Psoas muscle (tissue), 8 donors: ENCODE measurements around the gene STAC3. TPM values are rescaled to one million over a fixed set of nuclear protein-coding genes. Genes with fewer than 3 reads are reported as not detected.
A peak's percentile ranks its signal among the peaks of the same experiment; 100 is the strongest.

ENCODE experiments used
- ATAC-seq, 4 donors: fragments of 200-7000 bp; cut with Tn5 transposase; one replicate each; pipeline ENCODE4 v1.9.1; 2020; ENCODE audit warnings: moderate library complexity in 3 of 4, mild to moderate bottlenecking in 2 of 4
- DNase-seq, 2 donors: peaks; one replicate each; pipeline ENCODE4 v3.0.0-alpha.2; 2020
- H3K27ac ChIP-seq: fragments of 200-600 bp; one replicate; pipeline ENCODE4 v1.8.0; 2022
- H3K27me3 ChIP-seq, 3 donors: fragments of 200-600 bp in 1 of 3; one replicate each; pipeline versions ENCODE4 v1.6.1 to v1.8.0; 2013 to 2022; ENCODE audit warnings: low read length in 2 of 3, mild to moderate bottlenecking in 2 of 3, moderate library complexity in 1 of 3; ENCODE audit not compliant: insufficient read depth in 3 of 3
- H3K36me3 ChIP-seq, 2 donors: fragments of 200-600 bp in 1 of 2; one replicate each; pipeline versions ENCODE4 v1.6.1 to v1.8.0; 2013 to 2022; ENCODE audit warnings: low read depth in 1 of 2, mild to moderate bottlenecking in 1 of 2, moderate library complexity in 1 of 2; ENCODE audit not compliant: insufficient read depth in 1 of 2
- H3K4me1 ChIP-seq: fragments of 200-600 bp; one replicate; pipeline ENCODE4 v1.8.0; 2022
- H3K4me3 ChIP-seq: fragments of 200-600 bp; one replicate; pipeline ENCODE4 v1.8.0; 2022; ENCODE audit warnings: mild to moderate bottlenecking
- H3K9me3 ChIP-seq: fragments of 200-600 bp; one replicate; pipeline ENCODE4 v1.8.0; 2022
- WGBS, 3 donors: extraction: QIAGEN DNeasy Blood & Tissue Kit; methylation state at CpG; one replicate each; pipeline versions ENCODE4 v1.1.6 to v1.1.7; 2013; 5-methylcytosine and 5-hydroxymethylcytosine counted together
- intact Hi-C, 2 donors: fragments of 100-400 bp; cut with DNase I; formaldehyde crosslinking; loops; one replicate each; pipeline versions ENCODE4 v1.11.0 to v1.14.2; 2022
- polyA plus RNA-seq, 3 donors: library from polyadenylated mRNA; stranded (reverse); fragments of 200-250 nt; gene quantifications; one replicate each; pipeline ENCODE4 v1.2.3, GENCODE V29; 2013
- total RNA-seq, 4 donors: library from RNA; stranded (reverse); fragmentation: NEBNext Ultra II Directional in 2 of 4; extraction: Animal tissue kit (Norgen Biotek cat#: 25700) in 2 of 4; gene quantifications; one replicate each; pipeline versions ENCODE4 v1.2.1 to v1.2.4, GENCODE V29; 2021 to 2023
- TF ChIP-seq, protein P1 (sequence below): fragments of 200-600 bp; IDR thresholded peaks from one replicate; pipeline ENCODE4 v1.8.0; 2022; ENCODE audit warnings: antibody characterized with exemption
- donor health status: healthy with polysubstance abuse.
- donor health status: DM: no; HTN: no; CAD: no; lungs with moderate emphysema.
- donor health status: Bipolar disorder and iron deficiency.
- donor health status: healthy.
- donor health status: DM: yes; HTN: yes; CAD: no.
- donor health status: DM: no; HTN: no; CAD: no.
- donor health status: DM: no; HTN: no; CAD: no.
- donor health status: DM: yes; HTN: yes; CAD: no.

Gene STAC3
- total and polyA plus RNA-seq, 7 donors, result 98.2 to 1,676 (median 868) TPM

DNA sequence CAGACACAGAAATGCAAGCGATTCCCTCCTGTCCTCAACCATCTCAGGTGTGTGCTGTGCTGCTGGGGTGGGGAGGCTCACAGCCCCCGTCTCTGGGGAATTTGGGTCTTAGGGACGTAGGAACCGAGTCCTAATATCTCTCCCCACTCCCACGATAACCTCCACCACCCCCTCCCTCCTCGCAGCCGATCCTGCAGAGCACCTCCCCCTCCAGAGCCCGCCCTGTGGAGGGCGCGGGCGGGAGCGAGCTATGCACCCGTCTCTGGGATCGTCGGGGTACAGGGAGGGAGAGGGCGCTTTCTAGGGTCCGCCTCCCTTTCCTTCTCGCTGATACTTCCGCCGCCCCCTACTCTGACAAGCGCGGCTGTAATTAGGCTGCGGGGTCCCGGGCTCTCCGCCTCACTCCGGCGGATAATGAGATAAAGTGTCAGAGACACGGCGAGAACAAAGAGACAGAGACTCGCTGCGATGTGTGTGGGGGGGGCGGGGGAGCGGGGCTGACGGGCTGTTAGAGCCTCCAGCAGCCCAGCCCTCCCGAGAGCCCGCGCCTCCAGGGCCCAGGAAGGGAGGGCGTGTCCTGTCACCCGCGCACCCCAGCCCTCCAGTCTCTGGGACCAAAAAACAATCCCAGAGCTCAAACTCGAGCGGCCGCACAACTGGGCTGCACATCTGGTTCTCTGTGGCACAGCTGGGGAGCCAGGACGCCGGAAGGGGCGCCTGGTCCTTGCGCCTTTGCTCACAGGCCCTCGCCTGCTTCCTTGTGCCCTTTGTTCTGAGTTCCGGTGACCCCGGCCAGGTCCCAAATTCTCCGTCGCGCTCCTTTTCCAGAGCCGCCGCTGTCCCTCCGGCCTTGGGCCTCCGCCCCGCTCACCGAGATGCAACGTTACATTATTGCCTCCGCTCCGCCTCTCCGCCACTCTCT is 12.8 kb downstream of the STAC3 start:
- peaks cover 3 to 21% of the 10 kb centered on the region in 2 donors for H3K36me3 ChIP-seq
- H3K9me3 ChIP-seq, result no peaks in the 10 kb centered on the region
- H3K4me1 ChIP-seq, result peaks cover 41% of the 10 kb centered on the region
- intact Hi-C loops, result loop anchor here in 1 of 2 donors (2.0 kb wide), 1 partner anchor 23 kb away; no protein-coding TSS in a partner anchor
- no peak overlapping the region for H3K27ac ChIP-seq
- peaks cover 0 to 23% (median 0%) of the 10 kb centered on the region in 3 donors for H3K27me3 ChIP-seq
- 10 to 13% (median 12%) methylated on average over 55 to 63 of the region's 63 CpGs for WGBS, 3 donors
- H3K4me3 ChIP-seq, result peak overlapping the region; percentile 65
- TF ChIP-seq, protein P1, sequence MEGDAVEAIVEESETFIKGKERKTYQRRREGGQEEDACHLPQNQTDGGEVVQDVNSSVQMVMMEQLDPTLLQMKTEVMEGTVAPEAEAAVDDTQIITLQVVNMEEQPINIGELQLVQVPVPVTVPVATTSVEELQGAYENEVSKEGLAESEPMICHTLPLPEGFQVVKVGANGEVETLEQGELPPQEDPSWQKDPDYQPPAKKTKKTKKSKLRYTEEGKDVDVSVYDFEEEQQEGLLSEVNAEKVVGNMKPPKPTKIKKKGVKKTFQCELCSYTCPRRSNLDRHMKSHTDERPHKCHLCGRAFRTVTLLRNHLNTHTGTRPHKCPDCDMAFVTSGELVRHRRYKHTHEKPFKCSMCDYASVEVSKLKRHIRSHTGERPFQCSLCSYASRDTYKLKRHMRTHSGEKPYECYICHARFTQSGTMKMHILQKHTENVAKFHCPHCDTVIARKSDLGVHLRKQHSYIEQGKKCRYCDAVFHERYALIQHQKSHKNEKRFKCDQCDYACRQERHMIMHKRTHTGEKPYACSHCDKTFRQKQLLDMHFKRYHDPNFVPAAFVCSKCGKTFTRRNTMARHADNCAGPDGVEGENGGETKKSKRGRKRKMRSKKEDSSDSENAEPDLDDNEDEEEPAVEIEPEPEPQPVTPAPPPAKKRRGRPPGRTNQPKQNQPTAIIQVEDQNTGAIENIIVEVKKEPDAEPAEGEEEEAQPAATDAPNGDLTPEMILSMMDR, result no peak
- DNase-seq (peak; percentile 49 to 68), ATAC-seq (no peak)

DNA sequence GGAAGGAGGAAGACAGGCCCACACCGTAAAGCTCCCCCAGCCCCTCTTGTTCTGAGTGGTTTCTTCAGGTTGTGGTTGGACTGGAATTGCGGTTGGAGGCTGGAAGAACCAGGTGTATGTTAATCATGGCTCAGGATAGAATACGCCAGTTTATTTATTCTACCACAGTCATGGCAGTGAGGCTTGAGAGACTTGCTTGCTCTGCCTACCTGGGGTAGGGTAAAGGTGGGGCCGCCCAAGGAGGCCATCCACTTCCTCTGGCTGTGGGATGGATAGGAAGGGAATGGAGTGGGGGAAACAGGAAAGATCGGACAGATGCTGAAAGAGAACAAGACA is 13.4 kb downstream of the STAC3 start:
- Histone ChIP-seq H3K4me3 (peak overlapping the region; percentile 65), H3K36me3 (peaks cover 5 to 25% of the 10 kb centered on the region in 2 donors), H3K27ac (no peak overlapping the region), H3K9me3 (no peaks in the 10 kb centered on the region), H3K4me1 (peaks cover 35% of the 10 kb centered on the region), H3K27me3 (peaks cover 0 to 23% (median 0%) of the 10 kb centered on the region in 3 donors)
- DNase-seq (no peak), ATAC-seq (no peak)
- TF ChIP-seq, protein P1, result no peak
- intact Hi-C loops, result loop anchor here in 1 of 2 donors (2.0 kb wide), 1 partner anchor 23 kb away; no protein-coding TSS in a partner anchor
- 67 to 77% (median 72%) methylated on average over 5 of the region's 5 CpGs for WGBS, 3 donors

DNA sequence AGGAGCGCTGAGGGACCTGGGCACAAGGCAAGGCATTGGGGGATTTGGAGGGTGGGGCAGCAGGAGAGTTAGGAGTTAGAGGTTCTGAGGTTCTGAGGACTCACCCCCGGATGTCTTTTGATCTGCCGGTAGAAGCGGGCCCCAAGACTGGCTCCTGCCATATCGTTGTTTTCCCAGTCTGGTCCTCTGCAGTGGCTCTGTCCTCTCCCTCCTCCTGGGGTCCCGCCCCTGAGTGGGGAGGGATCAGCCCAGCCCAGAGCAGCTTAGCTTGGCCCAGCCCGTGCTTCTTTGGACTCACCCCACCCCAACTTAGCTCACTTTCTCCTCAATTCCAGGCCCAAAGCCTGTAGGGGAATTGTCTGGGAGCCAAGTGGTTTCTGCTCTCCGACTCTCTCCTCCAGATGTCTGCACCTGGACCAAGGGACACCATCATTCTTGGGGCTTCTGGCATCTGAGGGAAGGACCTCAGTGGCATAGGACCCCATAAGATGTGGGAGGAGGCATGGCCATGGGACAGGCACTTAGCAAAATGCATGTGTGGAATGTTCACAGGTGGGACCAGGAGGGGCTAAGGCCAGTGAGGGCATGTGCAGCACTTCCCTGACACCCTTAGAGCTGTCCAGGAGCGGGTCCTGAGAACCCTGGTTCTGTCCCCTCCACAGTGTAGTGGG is 13.9 kb downstream of the STAC3 start:
- H3K27me3 ChIP-seq, result peaks cover 0 to 23% (median 0%) of the 10 kb centered on the region in 3 donors
- ATAC-seq, result no peak

DNA sequence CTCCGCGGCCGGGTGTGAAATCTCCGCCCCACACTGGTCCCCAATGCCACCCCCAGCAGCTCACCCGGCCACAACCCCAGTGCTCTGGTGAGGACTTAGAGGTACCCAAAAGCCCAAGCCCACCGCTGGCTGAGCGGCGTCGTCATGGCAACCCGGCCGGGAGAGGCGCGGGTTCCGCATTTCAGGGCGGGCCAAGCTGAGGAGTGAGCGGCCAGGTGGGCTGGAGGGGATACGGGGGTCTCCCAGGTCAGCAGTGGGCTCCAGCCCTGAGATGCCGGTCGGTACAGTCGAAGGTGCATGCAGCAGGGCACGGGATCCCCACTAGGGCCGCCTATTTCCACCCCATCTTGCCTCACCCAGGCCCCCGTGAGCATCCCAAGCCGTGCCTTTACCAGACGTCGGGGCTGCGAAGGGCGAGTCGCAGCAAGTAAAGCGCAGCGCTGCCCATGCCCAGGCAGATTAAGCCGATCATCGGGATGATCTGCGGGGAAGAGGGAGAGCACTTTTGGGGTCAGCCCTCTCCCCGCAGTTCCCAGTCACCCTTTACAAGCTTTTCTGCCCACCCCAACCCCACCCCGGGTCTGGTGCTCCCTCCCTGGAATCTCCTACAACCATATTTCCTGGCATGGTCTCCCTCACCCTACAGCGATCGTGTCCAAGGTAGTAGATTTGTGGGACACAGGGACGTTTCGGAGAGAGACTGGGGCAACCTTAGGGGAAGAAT is 14.6 kb downstream of the STAC3 start:
- peaks cover 7 to 37% of the 10 kb centered on the region in 2 donors for H3K36me3 ChIP-seq
- 32 to 43% (median 35%) methylated on average over 35 to 40 of the region's 40 CpGs for WGBS, 3 donors
- peaks cover 0 to 21% (median 0%) of the 10 kb centered on the region in 3 donors for H3K27me3 ChIP-seq
- H3K4me1 ChIP-seq, result peaks cover 25% of the 10 kb centered on the region
- peak overlapping the region; percentile 45 for H3K4me3 ChIP-seq
- ATAC-seq, result no peak
- peak overlapping the region; percentile 36 for H3K27ac ChIP-seq
- DNase-seq, result peak; percentile 30 to 60
- intact Hi-C loops, result loop anchor here in 1 of 2 donors (2.0 kb wide), 1 partner anchor 22 kb away; no protein-coding TSS in a partner anchor
- TF ChIP-seq, protein P1, result no peak
- H3K9me3 ChIP-seq, result no peaks in the 10 kb centered on the region

More for the DNA sequence above, 13.9 kb downstream of the STAC3 start:
- H3K9me3 ChIP-seq, result no peaks in the 10 kb centered on the region
- intact Hi-C loops, result loop anchor here in 1 of 2 donors (2.0 kb wide), 1 partner anchor 22 kb away; no protein-coding TSS in a partner anchor
- 40 to 58% (median 47%) methylated on average over 6 to 9 of the region's 9 CpGs for WGBS, 3 donors
- TF ChIP-seq, protein P1, result no peak
- H3K4me1 ChIP-seq, result peaks cover 32% of the 10 kb centered on the region
- peak overlapping the region; percentile 36 for H3K27ac ChIP-seq
- peak overlapping the region; percentile 45 for H3K4me3 ChIP-seq
- DNase-seq, result peak; percentile 24 to 63
- H3K36me3 ChIP-seq, result peaks cover 7 to 30% of the 10 kb centered on the region in 2 donors
